ENCODE measurements around the gene CEP57L1.

DNA sequence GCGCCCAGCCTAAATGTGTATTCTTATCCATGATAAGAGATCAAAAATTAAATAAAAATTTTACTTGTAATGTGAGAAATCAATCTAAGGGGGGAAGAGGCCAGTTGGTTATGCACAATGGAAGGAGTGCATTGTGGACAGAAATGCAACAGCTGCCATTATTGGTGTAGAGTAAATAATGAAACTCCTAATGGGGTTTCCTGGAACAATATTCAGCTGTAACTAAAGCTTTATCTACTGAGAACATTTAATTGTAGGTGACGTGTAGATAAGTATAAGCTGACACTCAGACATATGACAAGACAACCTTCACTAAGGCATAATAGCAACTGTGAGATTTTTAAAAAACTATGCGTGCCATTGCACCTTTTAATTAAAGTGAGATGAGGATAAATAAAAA, 71.4 kb downstream of the CEP57L1 start:
- TF ChIP-seq EZH2 (IDR thresholded peaks at IDR 0.05; ENCODE audit: borderline replicate concordance, control insufficient read depth, low read depth, low read length) = no peak
- TF ChIP-seq GABPA (IDR thresholded peaks at IDR 0.05; ENCODE audit: low read depth) = no peak
- no peak for TF ChIP-seq TAF1 (IDR thresholded peaks at IDR 0.05; ENCODE audit: borderline replicate concordance, low read depth, low read length)
- TF ChIP-seq RFX5 (IDR thresholded peaks at IDR 0.05; ENCODE audit: low read depth, low read length) = no peak
- TF ChIP-seq, protein P1, sequence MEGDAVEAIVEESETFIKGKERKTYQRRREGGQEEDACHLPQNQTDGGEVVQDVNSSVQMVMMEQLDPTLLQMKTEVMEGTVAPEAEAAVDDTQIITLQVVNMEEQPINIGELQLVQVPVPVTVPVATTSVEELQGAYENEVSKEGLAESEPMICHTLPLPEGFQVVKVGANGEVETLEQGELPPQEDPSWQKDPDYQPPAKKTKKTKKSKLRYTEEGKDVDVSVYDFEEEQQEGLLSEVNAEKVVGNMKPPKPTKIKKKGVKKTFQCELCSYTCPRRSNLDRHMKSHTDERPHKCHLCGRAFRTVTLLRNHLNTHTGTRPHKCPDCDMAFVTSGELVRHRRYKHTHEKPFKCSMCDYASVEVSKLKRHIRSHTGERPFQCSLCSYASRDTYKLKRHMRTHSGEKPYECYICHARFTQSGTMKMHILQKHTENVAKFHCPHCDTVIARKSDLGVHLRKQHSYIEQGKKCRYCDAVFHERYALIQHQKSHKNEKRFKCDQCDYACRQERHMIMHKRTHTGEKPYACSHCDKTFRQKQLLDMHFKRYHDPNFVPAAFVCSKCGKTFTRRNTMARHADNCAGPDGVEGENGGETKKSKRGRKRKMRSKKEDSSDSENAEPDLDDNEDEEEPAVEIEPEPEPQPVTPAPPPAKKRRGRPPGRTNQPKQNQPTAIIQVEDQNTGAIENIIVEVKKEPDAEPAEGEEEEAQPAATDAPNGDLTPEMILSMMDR (IDR thresholded peaks at IDR 0.05 in 2 of 3, conservative IDR thresholded peaks at IDR 0.05 in 1 of 3; ENCODE audit: control insufficient read depth in 2 of 3, extremely low read depth in 1 of 3, insufficient read depth in 1 of 3, low read depth in 3 of 3, low read length in 3 of 3) = no peak
- TF ChIP-seq CBX5 (IDR thresholded peaks at IDR 0.05; ENCODE audit: low read depth) = no peak
- TF ChIP-seq DPF2 (IDR thresholded peaks at IDR 0.05) = no peak
- TF ChIP-seq, protein P2, sequence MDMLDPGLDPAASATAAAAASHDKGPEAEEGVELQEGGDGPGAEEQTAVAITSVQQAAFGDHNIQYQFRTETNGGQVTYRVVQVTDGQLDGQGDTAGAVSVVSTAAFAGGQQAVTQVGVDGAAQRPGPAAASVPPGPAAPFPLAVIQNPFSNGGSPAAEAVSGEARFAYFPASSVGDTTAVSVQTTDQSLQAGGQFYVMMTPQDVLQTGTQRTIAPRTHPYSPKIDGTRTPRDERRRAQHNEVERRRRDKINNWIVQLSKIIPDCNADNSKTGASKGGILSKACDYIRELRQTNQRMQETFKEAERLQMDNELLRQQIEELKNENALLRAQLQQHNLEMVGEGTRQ (IDR thresholded peaks at IDR 0.05; ENCODE audit: borderline replicate concordance, low read depth, low read length) = no peak
- TF ChIP-seq CHD2 (IDR thresholded peaks at IDR 0.05; ENCODE audit: borderline replicate concordance, low read depth, low read length) = no peak
- no peak for TF ChIP-seq ZSCAN29 (IDR thresholded peaks at IDR 0.05)
- TF ChIP-seq, protein P3, sequence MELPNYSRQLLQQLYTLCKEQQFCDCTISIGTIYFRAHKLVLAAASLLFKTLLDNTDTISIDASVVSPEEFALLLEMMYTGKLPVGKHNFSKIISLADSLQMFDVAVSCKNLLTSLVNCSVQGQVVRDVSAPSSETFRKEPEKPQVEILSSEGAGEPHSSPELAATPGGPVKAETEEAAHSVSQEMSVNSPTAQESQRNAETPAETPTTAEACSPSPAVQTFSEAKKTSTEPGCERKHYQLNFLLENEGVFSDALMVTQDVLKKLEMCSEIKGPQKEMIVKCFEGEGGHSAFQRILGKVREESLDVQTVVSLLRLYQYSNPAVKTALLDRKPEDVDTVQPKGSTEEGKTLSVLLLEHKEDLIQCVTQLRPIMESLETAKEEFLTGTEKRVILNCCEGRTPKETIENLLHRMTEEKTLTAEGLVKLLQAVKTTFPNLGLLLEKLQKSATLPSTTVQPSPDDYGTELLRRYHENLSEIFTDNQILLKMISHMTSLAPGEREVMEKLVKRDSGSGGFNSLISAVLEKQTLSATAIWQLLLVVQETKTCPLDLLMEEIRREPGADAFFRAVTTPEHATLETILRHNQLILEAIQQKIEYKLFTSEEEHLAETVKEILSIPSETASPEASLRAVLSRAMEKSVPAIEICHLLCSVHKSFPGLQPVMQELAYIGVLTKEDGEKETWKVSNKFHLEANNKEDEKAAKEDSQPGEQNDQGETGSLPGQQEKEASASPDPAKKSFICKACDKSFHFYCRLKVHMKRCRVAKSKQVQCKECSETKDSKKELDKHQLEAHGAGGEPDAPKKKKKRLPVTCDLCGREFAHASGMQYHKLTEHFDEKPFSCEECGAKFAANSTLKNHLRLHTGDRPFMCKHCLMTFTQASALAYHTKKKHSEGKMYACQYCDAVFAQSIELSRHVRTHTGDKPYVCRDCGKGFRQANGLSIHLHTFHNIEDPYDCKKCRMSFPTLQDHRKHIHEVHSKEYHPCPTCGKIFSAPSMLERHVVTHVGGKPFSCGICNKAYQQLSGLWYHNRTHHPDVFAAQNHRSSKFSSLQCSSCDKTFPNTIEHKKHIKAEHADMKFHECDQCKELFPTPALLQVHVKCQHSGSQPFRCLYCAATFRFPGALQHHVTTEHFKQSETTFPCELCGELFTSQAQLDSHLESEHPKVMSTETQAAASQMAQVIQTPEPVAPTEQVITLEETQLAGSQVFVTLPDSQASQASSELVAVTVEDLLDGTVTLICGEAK (IDR thresholded peaks at IDR 0.05; ENCODE audit: borderline replicate concordance) = no peak
- no peak for TF ChIP-seq TCF7 (IDR thresholded peaks at IDR 0.05; ENCODE audit: borderline replicate concordance)
